ENCODE measurements around the gene KCNA10. TPM values are rescaled to one million over a fixed set of nuclear protein-coding genes. Genes with fewer than 3 reads are reported as not detected.

KCNA10 gene
- total RNA-seq, 1 experiment from 2014 or later = not detected

DNA sequence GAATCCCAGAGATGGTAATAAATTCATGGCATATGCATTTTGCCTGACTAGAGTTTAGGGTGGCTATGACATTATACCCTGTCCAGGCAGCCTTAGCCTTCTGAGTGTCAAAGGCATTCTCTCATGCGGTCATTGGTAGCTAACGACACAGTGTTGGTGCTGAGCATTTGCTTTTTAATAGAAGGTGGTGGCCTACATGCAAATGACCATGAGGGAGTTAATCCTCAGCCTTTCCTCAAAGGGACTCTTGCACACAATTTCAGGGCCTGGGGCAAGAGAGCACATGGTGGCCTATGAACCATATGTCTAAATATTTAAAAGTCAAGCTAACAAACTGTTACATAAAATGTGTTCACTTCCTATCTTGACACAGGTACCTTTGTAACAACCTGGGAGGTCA is 30.9 kb upstream of the KCNA10 start:
- H3K9me3 Mint-ChIP-seq = no peaks in the 10 kb centered on the region

DNA sequence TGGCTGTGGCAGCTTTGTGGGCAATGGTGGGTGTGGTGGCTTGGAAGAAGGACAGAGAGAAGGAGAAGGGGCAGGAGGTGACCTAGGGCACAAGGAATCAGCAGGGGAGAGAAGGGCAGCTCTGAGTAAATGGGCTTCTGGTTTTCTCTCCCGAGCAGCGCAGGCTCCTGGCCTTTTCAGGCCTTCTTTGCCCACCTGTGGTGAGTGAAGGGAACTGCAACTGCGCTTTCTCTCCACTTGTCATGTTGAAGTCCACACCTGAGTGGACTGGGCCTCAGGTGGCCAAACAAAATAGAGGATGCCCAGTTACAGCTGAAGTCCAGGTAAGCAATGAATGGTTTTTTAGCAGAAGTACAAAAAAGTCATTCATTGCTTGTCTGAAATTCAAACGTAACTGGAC is 29.4 kb upstream of the KCNA10 start:
- no peak overlapping the region for H3K27ac Mint-ChIP-seq
- ChIA-PET POLR2A (no interaction called here), CTCF (interaction anchor here (0.6 to 1.5 kb wide), 10 partner anchors 8 to 211 kb away, joined by 3 to 5 read pairs (median 4); partner anchors contain the start of gene KCNA2)
- DNase-seq (ENCODE audit: low spot score) = peak; percentile 52
- no peak overlapping the region for H3K4me3 Mint-ChIP-seq
- TF ChIP-seq, protein P1, sequence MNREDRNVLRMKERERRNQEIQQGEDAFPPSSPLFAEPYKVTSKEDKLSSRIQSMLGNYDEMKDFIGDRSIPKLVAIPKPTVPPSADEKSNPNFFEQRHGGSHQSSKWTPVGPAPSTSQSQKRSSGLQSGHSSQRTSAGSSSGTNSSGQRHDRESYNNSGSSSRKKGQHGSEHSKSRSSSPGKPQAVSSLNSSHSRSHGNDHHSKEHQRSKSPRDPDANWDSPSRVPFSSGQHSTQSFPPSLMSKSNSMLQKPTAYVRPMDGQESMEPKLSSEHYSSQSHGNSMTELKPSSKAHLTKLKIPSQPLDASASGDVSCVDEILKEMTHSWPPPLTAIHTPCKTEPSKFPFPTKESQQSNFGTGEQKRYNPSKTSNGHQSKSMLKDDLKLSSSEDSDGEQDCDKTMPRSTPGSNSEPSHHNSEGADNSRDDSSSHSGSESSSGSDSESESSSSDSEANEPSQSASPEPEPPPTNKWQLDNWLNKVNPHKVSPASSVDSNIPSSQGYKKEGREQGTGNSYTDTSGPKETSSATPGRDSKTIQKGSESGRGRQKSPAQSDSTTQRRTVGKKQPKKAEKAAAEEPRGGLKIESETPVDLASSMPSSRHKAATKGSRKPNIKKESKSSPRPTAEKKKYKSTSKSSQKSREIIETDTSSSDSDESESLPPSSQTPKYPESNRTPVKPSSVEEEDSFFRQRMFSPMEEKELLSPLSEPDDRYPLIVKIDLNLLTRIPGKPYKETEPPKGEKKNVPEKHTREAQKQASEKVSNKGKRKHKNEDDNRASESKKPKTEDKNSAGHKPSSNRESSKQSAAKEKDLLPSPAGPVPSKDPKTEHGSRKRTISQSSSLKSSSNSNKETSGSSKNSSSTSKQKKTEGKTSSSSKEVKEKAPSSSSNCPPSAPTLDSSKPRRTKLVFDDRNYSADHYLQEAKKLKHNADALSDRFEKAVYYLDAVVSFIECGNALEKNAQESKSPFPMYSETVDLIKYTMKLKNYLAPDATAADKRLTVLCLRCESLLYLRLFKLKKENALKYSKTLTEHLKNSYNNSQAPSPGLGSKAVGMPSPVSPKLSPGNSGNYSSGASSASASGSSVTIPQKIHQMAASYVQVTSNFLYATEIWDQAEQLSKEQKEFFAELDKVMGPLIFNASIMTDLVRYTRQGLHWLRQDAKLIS (CRISPR knock-in tag; IDR thresholded peaks at IDR 0.05; ENCODE audit: borderline replicate concordance) = no peak
- no peaks in the 10 kb centered on the region for H3K9me3 Mint-ChIP-seq
- H3K27me3 Mint-ChIP-seq (ENCODE audit: low read depth) = peaks cover 17% of the 10 kb centered on the region
- peak; percentile 92 for ATAC-seq
- no peaks in the 10 kb centered on the region for H3K36me3 Mint-ChIP-seq
- no peaks in the 10 kb centered on the region; the same call in 1 of the 2 replicates for H3K4me1 Mint-ChIP-seq

More for the DNA sequence above, 30.9 kb upstream of the KCNA10 start:
- DNase-seq (ENCODE audit: low spot score) (no peak), ATAC-seq (no peak)
- H3K36me3 Mint-ChIP-seq = no peaks in the 10 kb centered on the region
- ChIA-PET CTCF (interaction anchor here (1.1 kb wide), 1 partner anchor 26 kb away, joined by 3 read pairs; no protein-coding TSS in a partner anchor), POLR2A (no interaction called here)
- no peaks in the 10 kb centered on the region; the same call in 1 of the 2 replicates for H3K4me1 Mint-ChIP-seq
- no peak overlapping the region for H3K4me3 Mint-ChIP-seq
- H3K27me3 Mint-ChIP-seq (ENCODE audit: low read depth) = peaks cover 29% of the 10 kb centered on the region
- TF ChIP-seq, protein P2, sequence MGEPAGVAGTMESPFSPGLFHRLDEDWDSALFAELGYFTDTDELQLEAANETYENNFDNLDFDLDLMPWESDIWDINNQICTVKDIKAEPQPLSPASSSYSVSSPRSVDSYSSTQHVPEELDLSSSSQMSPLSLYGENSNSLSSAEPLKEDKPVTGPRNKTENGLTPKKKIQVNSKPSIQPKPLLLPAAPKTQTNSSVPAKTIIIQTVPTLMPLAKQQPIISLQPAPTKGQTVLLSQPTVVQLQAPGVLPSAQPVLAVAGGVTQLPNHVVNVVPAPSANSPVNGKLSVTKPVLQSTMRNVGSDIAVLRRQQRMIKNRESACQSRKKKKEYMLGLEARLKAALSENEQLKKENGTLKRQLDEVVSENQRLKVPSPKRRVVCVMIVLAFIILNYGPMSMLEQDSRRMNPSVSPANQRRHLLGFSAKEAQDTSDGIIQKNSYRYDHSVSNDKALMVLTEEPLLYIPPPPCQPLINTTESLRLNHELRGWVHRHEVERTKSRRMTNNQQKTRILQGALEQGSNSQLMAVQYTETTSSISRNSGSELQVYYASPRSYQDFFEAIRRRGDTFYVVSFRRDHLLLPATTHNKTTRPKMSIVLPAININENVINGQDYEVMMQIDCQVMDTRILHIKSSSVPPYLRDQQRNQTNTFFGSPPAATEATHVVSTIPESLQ (CRISPR knock-in tag; IDR thresholded peaks at IDR 0.05) = no peak
- TF ChIP-seq, protein P3, sequence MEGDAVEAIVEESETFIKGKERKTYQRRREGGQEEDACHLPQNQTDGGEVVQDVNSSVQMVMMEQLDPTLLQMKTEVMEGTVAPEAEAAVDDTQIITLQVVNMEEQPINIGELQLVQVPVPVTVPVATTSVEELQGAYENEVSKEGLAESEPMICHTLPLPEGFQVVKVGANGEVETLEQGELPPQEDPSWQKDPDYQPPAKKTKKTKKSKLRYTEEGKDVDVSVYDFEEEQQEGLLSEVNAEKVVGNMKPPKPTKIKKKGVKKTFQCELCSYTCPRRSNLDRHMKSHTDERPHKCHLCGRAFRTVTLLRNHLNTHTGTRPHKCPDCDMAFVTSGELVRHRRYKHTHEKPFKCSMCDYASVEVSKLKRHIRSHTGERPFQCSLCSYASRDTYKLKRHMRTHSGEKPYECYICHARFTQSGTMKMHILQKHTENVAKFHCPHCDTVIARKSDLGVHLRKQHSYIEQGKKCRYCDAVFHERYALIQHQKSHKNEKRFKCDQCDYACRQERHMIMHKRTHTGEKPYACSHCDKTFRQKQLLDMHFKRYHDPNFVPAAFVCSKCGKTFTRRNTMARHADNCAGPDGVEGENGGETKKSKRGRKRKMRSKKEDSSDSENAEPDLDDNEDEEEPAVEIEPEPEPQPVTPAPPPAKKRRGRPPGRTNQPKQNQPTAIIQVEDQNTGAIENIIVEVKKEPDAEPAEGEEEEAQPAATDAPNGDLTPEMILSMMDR (IDR thresholded peaks at IDR 0.05) = no peak
- TF ChIP-seq, protein P4, sequence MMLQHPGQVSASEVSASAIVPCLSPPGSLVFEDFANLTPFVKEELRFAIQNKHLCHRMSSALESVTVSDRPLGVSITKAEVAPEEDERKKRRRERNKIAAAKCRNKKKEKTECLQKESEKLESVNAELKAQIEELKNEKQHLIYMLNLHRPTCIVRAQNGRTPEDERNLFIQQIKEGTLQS (CRISPR knock-in tag; conservative IDR thresholded peaks at IDR 0.05) = no peak
- TF ChIP-seq, protein P5, sequence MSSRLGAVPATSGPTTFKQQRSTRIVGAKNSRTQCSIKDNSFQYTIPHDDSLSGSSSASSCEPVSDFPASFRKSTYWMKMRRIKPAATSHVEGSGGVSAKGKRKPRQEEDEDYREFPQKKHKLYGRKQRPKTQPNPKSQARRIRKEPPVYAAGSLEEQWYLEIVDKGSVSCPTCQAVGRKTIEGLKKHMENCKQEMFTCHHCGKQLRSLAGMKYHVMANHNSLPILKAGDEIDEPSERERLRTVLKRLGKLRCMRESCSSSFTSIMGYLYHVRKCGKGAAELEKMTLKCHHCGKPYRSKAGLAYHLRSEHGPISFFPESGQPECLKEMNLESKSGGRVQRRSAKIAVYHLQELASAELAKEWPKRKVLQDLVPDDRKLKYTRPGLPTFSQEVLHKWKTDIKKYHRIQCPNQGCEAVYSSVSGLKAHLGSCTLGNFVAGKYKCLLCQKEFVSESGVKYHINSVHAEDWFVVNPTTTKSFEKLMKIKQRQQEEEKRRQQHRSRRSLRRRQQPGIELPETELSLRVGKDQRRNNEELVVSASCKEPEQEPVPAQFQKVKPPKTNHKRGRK (CRISPR knock-in tag; IDR thresholded peaks at IDR 0.05; ENCODE audit: borderline replicate concordance) = no peak
- no peak for TF ChIP-seq NFYB (CRISPR knock-in tag; conservative IDR thresholded peaks at IDR 0.05; ENCODE audit: low read depth)
- TF ChIP-seq, protein P6, sequence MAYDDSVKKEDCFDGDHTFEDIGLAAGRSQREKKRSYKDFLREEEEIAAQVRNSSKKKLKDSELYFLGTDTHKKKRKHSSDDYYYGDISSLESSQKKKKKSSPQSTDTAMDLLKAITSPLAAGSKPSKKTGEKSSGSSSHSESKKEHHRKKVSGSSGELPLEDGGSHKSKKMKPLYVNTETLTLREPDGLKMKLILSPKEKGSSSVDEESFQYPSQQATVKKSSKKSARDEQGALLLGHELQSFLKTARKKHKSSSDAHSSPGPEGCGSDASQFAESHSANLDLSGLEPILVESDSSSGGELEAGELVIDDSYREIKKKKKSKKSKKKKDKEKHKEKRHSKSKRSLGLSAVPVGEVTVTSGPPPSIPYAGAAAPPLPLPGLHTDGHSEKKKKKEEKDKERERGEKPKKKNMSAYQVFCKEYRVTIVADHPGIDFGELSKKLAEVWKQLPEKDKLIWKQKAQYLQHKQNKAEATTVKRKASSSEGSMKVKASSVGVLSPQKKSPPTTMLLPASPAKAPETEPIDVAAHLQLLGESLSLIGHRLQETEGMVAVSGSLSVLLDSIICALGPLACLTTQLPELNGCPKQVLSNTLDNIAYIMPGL (CRISPR knock-in tag; IDR thresholded peaks at IDR 0.05) = no peak
- H3K27ac Mint-ChIP-seq = no peak overlapping the region

DNA sequence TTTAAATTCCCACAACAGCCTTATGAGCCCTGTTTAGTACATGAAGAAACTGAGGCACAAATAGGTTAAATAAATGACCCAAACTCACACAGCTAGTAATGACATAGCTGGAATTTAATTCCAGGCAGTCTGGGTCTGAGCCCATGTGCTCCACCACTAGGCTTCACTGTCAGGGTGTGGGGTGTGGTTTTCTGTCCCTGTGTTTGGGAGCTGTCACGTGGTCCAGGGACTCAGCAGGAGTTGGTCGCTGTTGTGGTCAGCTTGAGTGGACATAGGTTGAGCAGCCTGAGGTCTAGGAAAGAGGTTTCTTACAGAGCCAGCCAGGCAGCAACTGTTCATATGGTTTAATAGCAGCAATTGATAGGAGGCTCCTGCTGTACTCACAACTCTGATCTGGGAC is 28.0 kb upstream of the KCNA10 start:
- no peak for ATAC-seq
- DNase-seq (ENCODE audit: low spot score) = no peak
- POLR2A ChIA-PET = no interaction called here
- H3K36me3 Mint-ChIP-seq = no peaks in the 10 kb centered on the region
- CTCF ChIA-PET = no interaction called here
- H3K9me3 Mint-ChIP-seq = no peaks in the 10 kb centered on the region
- H3K4me1 Mint-ChIP-seq = no peaks in the 10 kb centered on the region; the same call in 1 of the 2 replicates
- peaks cover 3% of the 10 kb centered on the region for H3K27me3 Mint-ChIP-seq (ENCODE audit: low read depth)
- H3K27ac Mint-ChIP-seq = no peak overlapping the region
- H3K4me3 Mint-ChIP-seq = no peak overlapping the region
- TF ChIP-seq NFATC4 (CRISPR knock-in tag; IDR thresholded peaks at IDR 0.05) (no peak), ATF1 (CRISPR knock-in tag; IDR thresholded peaks at IDR 0.05) (no peak), ZNF263 (CRISPR knock-in tag; IDR thresholded peaks at IDR 0.05; ENCODE audit: low read depth) (no peak), OVOL2 (CRISPR knock-in tag; IDR thresholded peaks at IDR 0.05; ENCODE audit: borderline replicate concordance) (no peak), ZNF396 (CRISPR knock-in tag; IDR thresholded peaks at IDR 0.05; ENCODE audit: borderline replicate concordance) (no peak), ZNF219 (CRISPR knock-in tag; IDR thresholded peaks at IDR 0.05; ENCODE audit: borderline replicate concordance) (no peak), RELA (CRISPR knock-in tag; IDR thresholded peaks at IDR 0.05; ENCODE audit: borderline replicate concordance) (no peak), HMGA2 (CRISPR knock-in tag; IDR thresholded peaks at IDR 0.05) (no peak)
- TF ChIP-seq, protein P7, sequence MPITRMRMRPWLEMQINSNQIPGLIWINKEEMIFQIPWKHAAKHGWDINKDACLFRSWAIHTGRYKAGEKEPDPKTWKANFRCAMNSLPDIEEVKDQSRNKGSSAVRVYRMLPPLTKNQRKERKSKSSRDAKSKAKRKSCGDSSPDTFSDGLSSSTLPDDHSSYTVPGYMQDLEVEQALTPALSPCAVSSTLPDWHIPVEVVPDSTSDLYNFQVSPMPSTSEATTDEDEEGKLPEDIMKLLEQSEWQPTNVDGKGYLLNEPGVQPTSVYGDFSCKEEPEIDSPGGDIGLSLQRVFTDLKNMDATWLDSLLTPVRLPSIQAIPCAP (CRISPR knock-in tag; IDR thresholded peaks at IDR 0.05) = no peak

All from WTC11 (cell line).